HEK293T (cell line): ENCODE measurements around the gene MOCOS.

ENCODE experiments used
- CTCF ChIA-PET: fragments of 350-600 bp; formaldehyde crosslinking; extraction: SDS; loops from one replicate; lab custom pipeline; 2021; ENCODE audit warnings: antibody characterized with exemption, inconsistent platforms; lab: Yijun Ruan, JAX
- POLR2A ChIA-PET: fragments of 350-600 bp; formaldehyde crosslinking; extraction: SDS; loops from one replicate; lab custom pipeline; 2020; ENCODE audit warnings: antibody characterized with exemption, inconsistent platforms; lab: Yijun Ruan, JAX
- DNase-seq: peaks from one replicate; pipeline ENCODE4 v3.0.0; 2012; ENCODE audit warnings: mixed read lengths; ENCODE audit errors: extremely low spot score
- ARNT ChIP-seq: fragments of 450-650 bp; IDR thresholded peaks from 2 replicates; pipeline ENCODE4 v1.6.1; 2017; ENCODE audit warnings: mild to moderate bottlenecking
- BHLHE40 ChIP-seq: fragments of 450-650 bp; IDR thresholded peaks from 2 replicates; pipeline ENCODE4 v1.6.1; 2016; ENCODE audit warnings: mild to moderate bottlenecking, moderate library complexity, borderline replicate concordance
- CTBP1 ChIP-seq: fragments of 450-650 bp; IDR thresholded peaks from 2 replicates; pipeline ENCODE4 v1.6.1; 2016; ENCODE audit warnings: borderline replicate concordance
- ELF4 ChIP-seq: fragments of 450-650 bp; IDR thresholded peaks from 2 replicates; pipeline ENCODE4 v1.6.1; 2017; ENCODE audit warnings: antibody characterized with exemption
- FOXA1 ChIP-seq: fragments of 450-650 bp; IDR thresholded peaks from 2 replicates; pipeline ENCODE4 v1.6.1; 2016; ENCODE audit warnings: mild to moderate bottlenecking
- FOXK2 ChIP-seq: fragments of 450-650 bp; IDR thresholded peaks from 2 replicates; pipeline ENCODE4 v1.6.1; 2016; ENCODE audit warnings: mild to moderate bottlenecking
- FOXM1 ChIP-seq: fragments of 450-650 bp; IDR thresholded peaks from 2 replicates; pipeline ENCODE4 v1.6.1; 2017; ENCODE audit warnings: mild to moderate bottlenecking, borderline replicate concordance
- HDGF ChIP-seq: fragments of 450-650 bp; IDR thresholded peaks from 2 replicates; pipeline ENCODE4 v1.6.1; 2017; ENCODE audit warnings: antibody characterized with exemption, borderline replicate concordance
- L3MBTL2 ChIP-seq: fragments of 450-650 bp; conservative IDR thresholded peaks from 2 replicates; pipeline ENCODE4 v1.6.1; 2016; ENCODE audit warnings: mild to moderate bottlenecking
- LEF1 ChIP-seq: fragments of 450-650 bp; IDR thresholded peaks from 2 replicates; pipeline ENCODE4 v1.6.1; 2017; ENCODE audit warnings: mild to moderate bottlenecking, borderline replicate concordance
- NFRKB ChIP-seq: fragments of 450-650 bp; IDR thresholded peaks from 2 replicates; pipeline ENCODE4 v1.6.1; 2016; ENCODE audit warnings: mild to moderate bottlenecking, moderate library complexity
- SP1 ChIP-seq: fragments of 450-650 bp; IDR thresholded peaks from 2 replicates; pipeline ENCODE4 v1.6.1; 2017
- SUZ12 ChIP-seq: fragments of 450-650 bp; IDR thresholded peaks from 2 replicates; pipeline ENCODE4 v1.6.1; 2016; ENCODE audit warnings: mild to moderate bottlenecking
- TARDBP ChIP-seq: fragments of 450-650 bp; IDR thresholded peaks from 2 replicates; pipeline ENCODE4 v1.6.1; 2016
- ZNF384 ChIP-seq: fragments of 450-650 bp; IDR thresholded peaks from 2 replicates; pipeline ENCODE4 v1.6.1; 2016
- TF ChIP-seq, protein P1 (sequence below): fragments of 450-650 bp; IDR thresholded peaks from 2 replicates; pipeline ENCODE4 v1.6.1; 2016

MOCOS gene

DNA sequence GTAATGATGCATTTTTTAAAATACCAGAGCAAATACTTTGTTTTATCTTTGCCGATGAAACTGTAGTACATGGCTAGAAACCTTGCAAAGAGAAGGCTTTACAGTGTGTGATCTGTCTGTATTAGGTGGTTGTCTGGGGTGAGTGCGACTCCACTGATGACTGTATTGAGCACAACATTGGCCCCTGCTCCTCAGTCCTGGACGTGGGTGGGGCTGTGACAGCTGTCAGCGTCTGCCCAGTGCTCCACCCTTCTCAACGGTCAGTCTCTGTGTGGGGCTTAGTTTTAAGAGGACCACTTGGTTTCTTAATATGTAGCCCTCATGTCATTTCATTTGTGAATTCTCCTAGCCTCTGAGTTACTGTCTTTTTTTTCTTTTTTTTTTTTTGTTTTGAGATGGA is 17.4 kb upstream of the MOCOS start:
- TF ChIP-seq SP1 (no peak), LEF1 (no peak), ELF4 (no peak), FOXM1 (no peak), TARDBP (no peak), CTBP1 (no peak), NFRKB (no peak), SUZ12 (no peak), ARNT (no peak), FOXA1 (no peak), HDGF (no peak), FOXK2 (no peak), ZNF384 (no peak), BHLHE40 (no peak), L3MBTL2 (no peak)
- TF ChIP-seq, protein P1, sequence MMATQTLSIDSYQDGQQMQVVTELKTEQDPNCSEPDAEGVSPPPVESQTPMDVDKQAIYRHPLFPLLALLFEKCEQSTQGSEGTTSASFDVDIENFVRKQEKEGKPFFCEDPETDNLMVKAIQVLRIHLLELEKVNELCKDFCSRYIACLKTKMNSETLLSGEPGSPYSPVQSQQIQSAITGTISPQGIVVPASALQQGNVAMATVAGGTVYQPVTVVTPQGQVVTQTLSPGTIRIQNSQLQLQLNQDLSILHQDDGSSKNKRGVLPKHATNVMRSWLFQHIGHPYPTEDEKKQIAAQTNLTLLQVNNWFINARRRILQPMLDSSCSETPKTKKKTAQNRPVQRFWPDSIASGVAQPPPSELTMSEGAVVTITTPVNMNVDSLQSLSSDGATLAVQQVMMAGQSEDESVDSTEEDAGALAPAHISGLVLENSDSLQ, result no peak
- ChIA-PET POLR2A (no interaction called here), CTCF (no interaction called here)
- no peak for DNase-seq

- ChIA-PET CTCF (no interaction called here), POLR2A (no interaction called here)
Observed at GRCh38 chr18:36175481-36175880, 11.8 kb upstream of the MOCOS start.

DNA sequence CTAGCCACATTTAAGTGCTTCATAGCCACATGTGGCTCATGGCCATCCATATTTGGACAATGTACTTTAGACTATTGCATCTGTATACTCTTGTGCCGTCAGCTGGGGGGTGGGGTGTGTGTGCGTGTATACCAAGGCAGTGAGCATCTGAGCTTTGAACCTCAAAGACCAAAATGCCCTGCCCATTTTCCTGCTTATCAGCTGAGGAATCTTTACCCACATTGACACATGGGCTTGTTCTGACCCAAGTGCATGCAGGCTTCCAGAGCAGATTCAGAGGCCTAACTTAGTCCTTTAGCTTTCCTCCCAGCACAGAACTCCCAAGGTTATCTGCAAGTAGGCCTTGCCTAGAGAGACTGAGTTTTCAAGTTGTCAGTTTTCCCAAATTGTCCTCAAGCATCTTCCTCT is 11.1 kb upstream of the MOCOS start:
- DNase-seq, result no peak
- POLR2A ChIA-PET, result no interaction called here
- CTCF ChIA-PET, result no interaction called here
- TF ChIP-seq NFRKB (no peak), TARDBP (no peak), FOXM1 (no peak), L3MBTL2 (no peak), SP1 (no peak), ELF4 (no peak), BHLHE40 (no peak), CTBP1 (no peak), FOXA1 (no peak), SUZ12 (no peak), HDGF (no peak), FOXK2 (no peak)
- TF ChIP-seq, protein P1, result no peak

More at GRCh38 chr18:36175481-36175880, 11.8 kb upstream of the MOCOS start:
- DNase-seq, result no peak
- TF ChIP-seq FOXK2 (no peak), FOXA1 (no peak), SP1 (no peak), SUZ12 (no peak), ZNF384 (no peak), TARDBP (no peak), BHLHE40 (no peak), LEF1 (no peak), L3MBTL2 (no peak), ELF4 (no peak), HDGF (no peak), NFRKB (no peak), ARNT (no peak), CTBP1 (no peak)

- no peak for TF ChIP-seq ZNF384
- TF ChIP-seq TARDBP, result no peak
- no peak for TF ChIP-seq FOXK2
- no peak for TF ChIP-seq LEF1
- TF ChIP-seq BHLHE40, result no peak
- no peak for TF ChIP-seq FOXA1
- TF ChIP-seq FOXM1, result no peak
- no peak for TF ChIP-seq NFRKB
- TF ChIP-seq HDGF, result no peak
- no peak for TF ChIP-seq CTBP1
- no peak for DNase-seq
- ChIA-PET POLR2A (no interaction called here), CTCF (no interaction called here)
Observed at GRCh38 chr18:36176711-36177110, 10.6 kb upstream of the MOCOS start.

DNA sequence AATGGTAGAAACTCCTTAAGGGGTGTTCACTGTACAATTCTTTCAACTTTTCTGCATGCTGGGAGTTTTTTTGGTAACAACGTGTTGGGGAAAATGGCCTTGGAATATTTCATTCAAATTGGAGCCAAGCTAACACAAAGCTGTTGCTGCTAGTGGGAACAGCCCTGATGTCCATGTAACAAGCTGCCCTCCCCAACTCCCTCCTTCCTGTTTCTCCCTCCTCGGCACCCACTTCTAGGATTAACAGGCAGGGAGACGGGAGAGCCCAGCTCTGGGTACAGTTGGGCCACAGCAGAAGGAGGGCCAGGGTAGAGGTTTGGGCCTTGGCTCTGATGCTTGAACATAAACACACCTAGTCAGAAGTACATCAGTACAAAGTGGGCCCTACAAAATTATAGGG is 9.4 kb upstream of the MOCOS start:
- TF ChIP-seq CTBP1 (no peak), TARDBP (no peak), SUZ12 (no peak), ELF4 (no peak), NFRKB (no peak), HDGF (no peak), BHLHE40 (no peak), FOXK2 (no peak), ARNT (no peak), ZNF384 (no peak)
- TF ChIP-seq, protein P1, result no peak
- ChIA-PET POLR2A (no interaction called here), CTCF (no interaction called here)
- DNase-seq, result no peak

- DNase-seq, result no peak
Observed at GRCh38 chr18:36179562-36180355, 7.5 kb upstream of the MOCOS start.

More at GRCh38 chr18:36179562-36180355, 7.5 kb upstream of the MOCOS start:
- no peak for TF ChIP-seq FOXA1
- TF ChIP-seq SUZ12, result no peak
- no peak for TF ChIP-seq LEF1
- no peak for TF ChIP-seq ELF4
- TF ChIP-seq CTBP1, result no peak
- TF ChIP-seq SP1, result no peak
- no peak for TF ChIP-seq FOXM1
- TF ChIP-seq HDGF, result no peak
- no peak for TF ChIP-seq ZNF384
- TF ChIP-seq NFRKB, result no peak
- no peak for TF ChIP-seq L3MBTL2
- TF ChIP-seq ARNT, result no peak
- TF ChIP-seq FOXK2, result no peak
- TF ChIP-seq, protein P1, result no peak
- no peak for TF ChIP-seq BHLHE40
- POLR2A ChIA-PET, result interaction anchor here (0.5 to 1.0 kb wide), 2 partner anchors 11 to 33 kb away, joined by 3 read pairs; no protein-coding TSS in a partner anchor
- CTCF ChIA-PET, result interaction anchor here (0.6 to 1.5 kb wide), 2 partner anchors 9 to 23 kb away, joined by 4 to 6 read pairs; no protein-coding TSS in a partner anchor
